SK-N-DZ (cell line): Measurements from ENCODE around the gene FCN3.

ENCODE experiments used
- DNase-seq: peaks from one replicate; pipeline ENCODE4 v3.0.0-alpha.2; 2015; ENCODE audit warnings: low spot score

FCN3 gene

GRCh38 chr1:27358038-27358927 lies 16.3 kb downstream of the FCN3 start:
- no peak for DNase-seq

- DNase-seq, result peak; percentile 58
Observed at GRCh38 chr1:27357281-27358037, 17.2 kb downstream of the FCN3 start.

DNA sequence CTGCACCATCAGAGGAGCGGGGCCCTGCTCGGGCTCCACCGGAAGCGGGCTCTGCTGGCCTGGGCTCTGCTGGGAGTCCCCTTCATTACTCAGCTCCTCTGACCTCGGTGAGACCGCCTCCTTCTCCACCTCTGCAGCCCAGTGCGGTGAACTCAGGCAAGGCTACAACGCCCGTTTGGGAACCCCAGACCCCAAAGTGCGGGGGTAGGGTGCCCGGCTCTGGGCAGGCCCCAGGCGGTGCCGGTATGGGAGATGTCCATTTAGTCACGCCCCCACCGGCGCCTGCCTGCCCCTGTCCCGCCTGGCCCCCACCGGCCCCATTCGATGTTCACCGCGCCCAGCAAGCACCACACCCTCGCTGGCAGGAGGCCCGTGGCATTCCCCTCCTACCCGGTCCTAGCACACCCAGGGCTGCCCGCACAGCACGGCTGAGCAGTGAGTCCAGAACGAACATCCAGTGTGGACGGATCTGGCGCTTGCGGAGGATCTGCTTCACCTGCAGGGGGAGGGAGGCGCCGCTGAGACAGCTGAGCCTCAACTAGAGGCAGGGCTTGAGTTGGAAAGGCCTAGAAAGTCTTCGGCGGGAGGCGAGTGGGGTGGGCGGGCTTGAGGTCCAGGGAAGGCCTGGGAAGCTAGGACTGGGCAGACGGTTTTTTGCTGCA lies 17.9 kb downstream of the FCN3 start:
- no peak for DNase-seq

DNA sequence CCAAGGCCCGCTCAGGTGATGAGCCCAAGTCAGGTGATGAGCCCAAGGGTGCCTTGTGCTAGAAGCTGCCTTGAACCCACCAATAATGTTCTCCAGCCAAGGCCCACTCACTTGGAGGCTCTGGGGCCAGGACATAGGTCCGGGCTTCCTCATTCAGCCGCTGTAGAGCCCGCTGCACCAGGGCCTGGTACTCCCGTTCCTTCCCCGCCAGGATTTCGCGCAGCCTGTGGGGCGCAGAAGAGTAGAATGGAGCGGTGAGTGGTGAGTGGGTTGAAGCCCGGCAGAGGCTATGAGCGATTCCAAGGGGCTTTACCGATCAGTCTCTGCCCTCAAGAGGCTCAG lies 18.4 kb downstream of the FCN3 start:
- DNase-seq, result no peak

DNA sequence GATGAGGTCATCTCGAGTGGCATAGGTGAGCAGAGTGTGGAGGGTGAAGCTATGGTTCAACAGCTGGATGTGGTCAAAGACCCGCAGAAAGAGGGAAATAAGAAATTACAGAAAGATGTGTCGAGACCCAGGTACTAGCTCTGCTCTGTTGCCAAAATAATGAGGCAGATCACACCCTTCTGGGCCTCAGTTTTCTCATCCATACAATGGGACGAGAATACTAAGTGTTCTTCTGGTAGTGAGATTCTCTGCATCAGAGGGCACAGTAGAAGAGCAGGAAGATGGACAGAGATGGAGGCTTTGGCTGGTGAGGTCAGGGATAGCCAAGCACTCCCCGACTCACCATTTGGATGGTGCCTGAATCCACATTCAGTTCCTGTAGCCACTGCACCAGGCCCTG lies 18.9 kb downstream of the FCN3 start:
- no peak for DNase-seq

GRCh38 chr1:27353629-27354028 lies 21.0 kb downstream of the FCN3 start:
- no peak for DNase-seq

DNA sequence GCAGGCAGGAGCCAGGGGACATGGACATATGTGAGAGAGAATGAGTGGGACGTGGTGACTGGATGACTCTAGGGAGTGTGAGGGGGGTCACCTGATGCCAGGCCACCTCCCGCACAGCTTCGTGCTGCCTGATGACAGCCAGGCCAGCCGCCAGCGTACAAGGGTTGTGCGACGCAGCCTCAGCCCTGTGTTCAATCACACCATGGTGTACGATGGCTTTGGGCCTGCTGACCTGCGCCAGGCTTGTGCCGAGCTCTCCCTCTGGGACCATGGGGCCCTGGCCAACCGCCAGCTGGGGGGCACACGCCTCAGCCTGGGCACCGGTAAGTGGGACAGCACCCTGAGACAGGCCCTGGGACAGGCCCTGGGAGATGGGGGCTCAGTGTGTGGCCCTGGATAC lies 21.5 kb downstream of the FCN3 start:
- DNase-seq, result no peak

- no peak for DNase-seq
Observed at GRCh38 chr1:27351541-27352107, 23.0 kb downstream of the FCN3 start.

GRCh38 chr1:27350663-27351540 lies 23.7 kb downstream of the FCN3 start:
- peak; percentile 88 for DNase-seq

DNA sequence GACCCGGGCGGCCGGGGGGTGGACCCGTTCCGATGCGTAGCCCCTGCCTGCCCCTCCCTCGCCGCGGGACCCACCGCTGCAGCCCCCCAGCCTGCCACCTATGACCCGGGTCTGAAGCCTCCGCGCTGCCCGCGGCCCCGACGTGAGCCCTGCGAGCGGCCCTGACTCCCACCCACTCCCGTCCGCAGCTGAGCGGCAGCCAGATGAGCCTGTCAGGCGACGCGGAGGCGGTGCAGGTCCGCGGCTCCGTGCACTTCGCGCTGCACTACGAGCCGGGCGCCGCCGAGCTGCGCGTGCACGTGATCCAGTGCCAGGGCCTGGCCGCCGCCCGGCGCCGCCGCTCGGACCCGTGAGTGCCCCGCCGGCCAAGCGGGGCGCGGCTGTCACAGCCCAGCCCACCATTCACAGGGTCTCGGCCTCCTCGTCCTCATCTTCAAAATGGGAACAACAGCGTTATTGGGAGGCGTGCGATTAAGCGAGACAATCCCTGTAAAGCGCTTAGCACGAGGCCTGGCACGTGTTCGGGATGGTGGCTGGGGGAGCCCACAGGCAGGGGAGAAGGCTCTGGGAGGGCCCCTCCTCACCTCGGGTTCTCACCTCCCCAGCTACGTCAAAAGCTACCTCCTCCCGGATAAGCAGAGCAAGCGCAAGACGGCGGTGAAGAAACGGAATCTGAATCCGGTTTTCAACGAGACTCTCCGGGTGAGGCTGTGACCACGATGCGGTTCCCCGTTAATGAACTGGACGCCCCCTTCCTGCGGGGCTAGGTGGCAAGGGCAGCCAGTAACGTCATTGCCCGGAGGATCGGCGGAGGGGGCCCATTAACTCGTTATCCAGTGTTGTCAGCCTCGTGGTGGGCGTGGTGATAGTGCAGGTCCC lies 24.6 kb downstream of the FCN3 start:
- DNase-seq, result peak; percentile 61

DNA sequence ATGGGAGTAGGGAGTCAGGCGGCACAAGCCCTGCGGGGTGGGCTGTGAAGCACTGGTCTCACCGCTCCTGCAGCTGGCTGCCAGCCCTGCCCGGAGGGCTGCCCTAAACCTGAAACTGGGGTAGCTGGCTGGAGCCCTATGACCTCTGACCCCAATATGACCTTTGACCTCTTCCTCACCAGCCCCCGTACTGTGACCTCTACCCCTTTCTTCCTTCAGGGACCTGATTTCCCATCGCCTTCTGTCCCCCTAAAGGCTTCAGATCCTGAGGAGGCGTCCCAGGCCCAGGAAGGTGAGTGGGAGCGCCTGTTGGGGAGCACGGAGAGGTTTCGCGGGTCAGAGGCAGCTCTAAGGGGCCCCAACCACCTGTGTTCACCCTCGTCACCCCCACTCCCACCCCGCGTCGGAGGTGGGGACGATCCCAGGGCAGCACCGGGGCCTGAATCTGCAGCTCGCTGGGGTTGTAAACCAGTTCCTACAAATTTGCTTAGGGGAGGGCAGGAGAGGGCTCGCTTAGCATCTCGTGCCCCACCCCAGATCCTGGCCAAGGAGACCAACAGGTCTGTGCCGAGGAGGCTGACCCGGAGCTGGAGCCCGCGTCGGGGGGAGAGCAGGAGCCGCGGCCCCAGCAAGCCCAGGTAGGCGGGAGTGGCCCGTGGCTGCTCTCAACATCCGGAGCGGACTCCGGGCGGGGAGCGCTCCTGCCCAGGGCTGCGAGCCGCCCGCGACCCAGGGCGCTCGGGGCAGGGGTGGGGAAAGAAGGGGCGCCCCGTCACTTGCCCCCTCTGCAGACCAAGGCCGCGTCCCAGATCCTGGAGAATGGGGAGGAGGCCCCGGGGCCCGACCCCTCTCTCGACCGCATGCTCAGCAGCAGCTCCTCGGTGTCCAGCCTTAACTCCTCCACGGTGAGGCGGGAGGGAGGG lies 25.5 kb downstream of the FCN3 start:
- DNase-seq, result peak; percentile 37

GRCh38 chr1:27346991-27347624 lies 27.5 kb downstream of the FCN3 start:
- DNase-seq, result no peak

DNA sequence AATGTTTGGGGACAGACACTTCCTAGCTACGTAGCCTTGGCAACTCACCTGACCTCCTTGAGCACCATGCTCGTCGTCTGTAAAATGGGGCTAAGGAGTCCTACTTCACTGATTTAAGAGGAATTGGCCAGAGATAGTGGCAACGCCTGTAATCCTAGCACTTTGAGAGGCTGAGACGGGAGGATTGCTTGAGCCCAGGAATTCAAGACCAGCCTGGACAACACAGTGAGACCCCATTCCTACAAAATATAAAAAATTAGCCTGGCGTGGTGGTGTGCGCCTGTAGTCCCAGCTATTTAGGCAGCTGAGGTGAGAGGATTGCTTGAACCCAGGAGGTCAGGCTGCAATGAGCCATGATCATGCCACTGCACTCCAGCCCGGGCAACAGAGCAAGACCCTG lies 28.3 kb downstream of the FCN3 start:
- DNase-seq, result no peak

GRCh38 chr1:27345272-27345671 lies 29.4 kb downstream of the FCN3 start:
- no peak for DNase-seq

GRCh38 chr1:27343639-27344025 lies 31.0 kb downstream of the FCN3 start:
- no peak for DNase-seq

DNA sequence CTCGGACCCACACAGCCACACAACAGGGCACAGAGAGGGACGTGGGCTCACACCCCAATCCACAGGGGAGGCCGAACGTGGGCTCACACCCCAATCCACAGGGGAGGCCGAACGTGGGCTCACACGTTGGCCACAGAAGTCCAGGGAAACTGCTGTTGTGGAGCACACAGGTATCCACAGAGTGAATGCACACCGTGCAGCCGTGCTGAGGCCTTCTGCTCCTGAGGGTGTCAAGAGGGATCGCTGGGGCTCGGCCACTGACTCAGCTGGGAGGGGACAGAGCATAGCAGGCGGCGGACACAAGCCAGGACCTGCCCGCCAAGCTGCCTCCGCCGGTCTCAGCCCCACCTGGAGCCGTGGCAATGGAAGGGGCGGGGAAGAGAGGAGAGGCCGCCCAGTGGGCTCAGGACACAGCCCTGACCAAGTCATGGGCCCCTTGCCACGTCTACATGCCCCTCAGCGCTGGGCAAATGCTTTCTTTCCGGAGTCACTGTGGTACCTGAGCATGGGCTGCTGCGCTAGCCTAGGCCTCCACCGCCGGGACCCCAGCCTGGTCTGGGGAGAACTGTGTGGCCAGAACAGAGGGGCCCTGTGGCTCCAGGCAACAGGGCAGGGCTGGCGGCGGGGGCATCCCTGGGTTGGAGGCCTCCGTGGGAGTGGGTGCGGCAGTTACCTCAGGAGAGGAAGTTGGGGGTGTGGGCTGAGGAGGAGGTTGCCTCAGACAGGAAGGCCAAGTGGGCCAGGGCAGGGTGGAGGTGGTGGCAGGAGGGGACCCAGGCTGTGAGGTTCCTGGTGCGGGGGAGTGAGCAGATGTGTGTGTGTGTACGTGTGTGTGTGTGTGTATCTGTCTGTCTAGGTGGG lies 31.6 kb downstream of the FCN3 start:
- DNase-seq, result no peak

DNA sequence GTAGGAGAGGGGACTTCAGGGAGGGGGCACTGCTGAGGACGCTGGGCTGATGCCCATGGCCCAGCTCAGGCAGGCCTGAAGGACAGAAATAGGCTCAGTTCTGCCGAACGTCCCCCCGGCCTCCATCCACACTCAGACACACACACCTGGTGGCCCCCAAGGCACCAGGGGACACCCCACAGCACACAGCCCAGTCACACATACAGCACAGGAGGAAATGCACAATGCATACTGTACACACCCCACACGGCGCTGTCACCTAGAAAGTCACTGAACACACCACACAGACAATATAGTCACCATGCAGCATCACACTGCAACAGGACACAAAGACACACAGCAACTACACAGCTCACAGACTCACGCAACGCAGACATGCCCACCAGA lies 32.2 kb downstream of the FCN3 start:
- DNase-seq, result no peak
